Measurements from ENCODE around the gene ALPP.
"Not testable (repeated sequence)": the region's sequence is repeated elsewhere in the genome, so short reads cannot be mapped to it uniquely, and the experiment has no call there.

The ALPP gene

DNA sequence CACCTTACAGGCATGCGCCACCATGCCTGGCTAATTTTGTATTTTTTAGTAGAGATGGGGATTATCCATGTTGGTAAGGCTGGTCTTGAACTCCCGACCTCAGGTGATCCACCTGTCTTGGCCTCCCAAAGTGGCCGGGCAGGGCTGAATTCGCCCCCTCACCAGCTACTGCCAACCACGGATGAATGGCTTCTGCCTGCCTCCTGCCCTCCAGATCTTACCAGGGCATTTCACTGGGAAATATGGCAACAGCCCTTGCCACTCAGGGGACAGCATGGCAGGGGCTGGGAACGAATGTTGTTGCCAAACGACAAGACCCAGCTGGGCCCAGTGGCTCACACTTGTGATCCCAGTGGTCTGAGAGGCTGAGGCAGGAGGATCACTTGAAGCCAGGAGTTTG, 1.8 kb upstream of the ALPP start:
- Histone ChIP-seq H3K4me1 (ENCODE audit: control insufficient read depth, low read length) (peaks cover 3% of the 10 kb centered on the region), H3K36me3 (ENCODE audit: control insufficient read depth, low read length) (no peaks in the 10 kb centered on the region), H3K27ac (ENCODE audit: low read depth, low read length) (no peak overlapping the region), H3K9me2 (replicated peaks; ENCODE audit: control insufficient read depth, low read length) (no peaks in the 10 kb centered on the region), H3K79me2 (ENCODE audit: control insufficient read depth, low read length) (no peaks in the 10 kb centered on the region), H3K27me3 (ENCODE audit: control insufficient read depth, low read length) (peaks cover 2% of the 10 kb centered on the region; the same call in 1 of the 2 replicates), H3K4me3 (ENCODE audit: low read length) (no peak overlapping the region), H3F3A (ENCODE audit: control insufficient read depth, insufficient read depth) (no peaks in the 10 kb centered on the region), H4K20me1 (ENCODE audit: control insufficient read depth, insufficient read depth, low read depth, low read length) (no peaks in the 10 kb centered on the region), H3K9me3 (ENCODE audit: control insufficient read depth, insufficient read depth, low read length) (no peaks in the 10 kb centered on the region), H3K4me2 (ENCODE audit: low read length) (no peak overlapping the region)
- no peak for TF ChIP-seq EZH2phosphoT487 (IDR thresholded peaks at IDR 0.05; ENCODE audit: borderline replicate concordance, low read length)
- TF ChIP-seq, protein P1, sequence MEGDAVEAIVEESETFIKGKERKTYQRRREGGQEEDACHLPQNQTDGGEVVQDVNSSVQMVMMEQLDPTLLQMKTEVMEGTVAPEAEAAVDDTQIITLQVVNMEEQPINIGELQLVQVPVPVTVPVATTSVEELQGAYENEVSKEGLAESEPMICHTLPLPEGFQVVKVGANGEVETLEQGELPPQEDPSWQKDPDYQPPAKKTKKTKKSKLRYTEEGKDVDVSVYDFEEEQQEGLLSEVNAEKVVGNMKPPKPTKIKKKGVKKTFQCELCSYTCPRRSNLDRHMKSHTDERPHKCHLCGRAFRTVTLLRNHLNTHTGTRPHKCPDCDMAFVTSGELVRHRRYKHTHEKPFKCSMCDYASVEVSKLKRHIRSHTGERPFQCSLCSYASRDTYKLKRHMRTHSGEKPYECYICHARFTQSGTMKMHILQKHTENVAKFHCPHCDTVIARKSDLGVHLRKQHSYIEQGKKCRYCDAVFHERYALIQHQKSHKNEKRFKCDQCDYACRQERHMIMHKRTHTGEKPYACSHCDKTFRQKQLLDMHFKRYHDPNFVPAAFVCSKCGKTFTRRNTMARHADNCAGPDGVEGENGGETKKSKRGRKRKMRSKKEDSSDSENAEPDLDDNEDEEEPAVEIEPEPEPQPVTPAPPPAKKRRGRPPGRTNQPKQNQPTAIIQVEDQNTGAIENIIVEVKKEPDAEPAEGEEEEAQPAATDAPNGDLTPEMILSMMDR (IDR thresholded peaks at IDR 0.05; ENCODE audit: low read depth, low read length, poor library complexity, severe bottlenecking), result no peak

GRCh38 chr2:232377319-232377718, 1.2 kb upstream of the ALPP start:
- Histone ChIP-seq H4K20me1 (ENCODE audit: control insufficient read depth, insufficient read depth, low read depth, low read length) (no peaks in the 10 kb centered on the region), H3F3A (ENCODE audit: control insufficient read depth, insufficient read depth) (no peaks in the 10 kb centered on the region), H3K4me3 (ENCODE audit: low read length) (no peak overlapping the region), H3K4me1 (ENCODE audit: control insufficient read depth, low read length) (no peaks in the 10 kb centered on the region), H3K79me2 (ENCODE audit: control insufficient read depth, low read length) (no peaks in the 10 kb centered on the region), H3K27me3 (ENCODE audit: control insufficient read depth, low read length) (peaks cover 2% of the 10 kb centered on the region; the same call in 1 of the 2 replicates), H3K9me2 (replicated peaks; ENCODE audit: control insufficient read depth, low read length) (no peaks in the 10 kb centered on the region), H3K36me3 (ENCODE audit: control insufficient read depth, low read length) (no peaks in the 10 kb centered on the region), H3K27ac (ENCODE audit: low read depth, low read length) (no peak overlapping the region), H3K4me2 (ENCODE audit: low read length) (no peak overlapping the region), H3K9me3 (ENCODE audit: control insufficient read depth, insufficient read depth, low read length) (no peaks in the 10 kb centered on the region)
- TF ChIP-seq EZH2phosphoT487 (IDR thresholded peaks at IDR 0.05; ENCODE audit: borderline replicate concordance, low read length), result no peak
- TF ChIP-seq, protein P1 (IDR thresholded peaks at IDR 0.05; ENCODE audit: low read depth, low read length, poor library complexity, severe bottlenecking), result no peak

DNA sequence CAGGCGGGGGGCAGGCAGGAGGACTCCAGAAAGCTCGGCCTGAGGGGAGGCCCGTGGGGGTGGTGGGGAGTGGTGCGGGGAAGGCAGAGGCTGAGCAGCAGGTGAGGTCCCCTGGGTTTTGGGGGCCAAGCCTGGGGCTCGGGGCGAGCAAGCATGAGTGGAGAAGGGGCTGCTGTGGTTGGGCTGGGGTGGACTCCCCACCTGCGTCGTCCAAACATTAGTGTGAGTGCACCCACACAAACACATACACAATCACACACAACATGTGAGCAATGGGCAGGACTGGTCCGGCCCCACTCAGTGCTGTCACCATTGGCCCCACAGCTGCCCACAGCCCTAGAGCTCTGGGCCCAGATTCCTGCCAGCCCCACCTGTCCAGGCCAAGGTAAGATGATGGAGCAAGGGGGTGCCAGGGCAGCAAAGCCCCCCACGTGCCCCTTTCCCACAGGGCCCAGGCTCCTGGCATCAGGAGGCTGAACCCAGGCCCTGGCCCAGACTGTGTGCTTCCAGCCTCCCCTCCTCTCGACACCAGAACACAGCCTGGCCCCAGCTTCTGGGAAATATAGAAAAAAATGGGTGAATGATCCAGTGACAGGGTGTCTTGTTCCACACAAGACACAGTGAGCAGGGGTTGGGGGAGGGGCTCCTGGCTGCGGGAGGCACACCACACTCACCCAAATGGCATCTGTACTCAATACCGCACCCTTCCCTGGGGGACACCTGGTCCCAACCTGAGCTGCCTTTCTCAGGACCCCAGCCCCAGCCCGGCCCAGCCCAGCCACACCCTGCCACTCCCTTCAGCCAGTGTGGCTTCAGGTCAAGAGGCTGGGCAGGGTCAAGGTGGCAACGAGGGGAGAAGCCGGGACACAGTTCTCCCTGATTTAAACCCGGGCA, 463 bp upstream of the ALPP start:
- Histone ChIP-seq H3K4me2 (ENCODE audit: low read length) (no peak overlapping the region), H3K4me1 (ENCODE audit: control insufficient read depth, low read length) (no peaks in the 10 kb centered on the region), H3K27ac (ENCODE audit: low read depth, low read length) (no peak overlapping the region), H4K20me1 (ENCODE audit: control insufficient read depth, insufficient read depth, low read depth, low read length) (no peaks in the 10 kb centered on the region), H3K9me2 (replicated peaks; ENCODE audit: control insufficient read depth, low read length) (no peaks in the 10 kb centered on the region), H3K4me3 (ENCODE audit: low read length) (no peak overlapping the region), H3K9me3 (ENCODE audit: control insufficient read depth, insufficient read depth, low read length) (no peaks in the 10 kb centered on the region), H3F3A (ENCODE audit: control insufficient read depth, insufficient read depth) (no peaks in the 10 kb centered on the region), H3K27me3 (ENCODE audit: control insufficient read depth, low read length) (peaks cover 2% of the 10 kb centered on the region; the same call in 1 of the 2 replicates), H3K79me2 (ENCODE audit: control insufficient read depth, low read length) (no peaks in the 10 kb centered on the region), H3K36me3 (ENCODE audit: control insufficient read depth, low read length) (no peaks in the 10 kb centered on the region)
- no peak for TF ChIP-seq EZH2phosphoT487 (IDR thresholded peaks at IDR 0.05; ENCODE audit: borderline replicate concordance, low read length)
- TF ChIP-seq, protein P1 (IDR thresholded peaks at IDR 0.05; ENCODE audit: low read depth, low read length, poor library complexity, severe bottlenecking), result no peak

DNA sequence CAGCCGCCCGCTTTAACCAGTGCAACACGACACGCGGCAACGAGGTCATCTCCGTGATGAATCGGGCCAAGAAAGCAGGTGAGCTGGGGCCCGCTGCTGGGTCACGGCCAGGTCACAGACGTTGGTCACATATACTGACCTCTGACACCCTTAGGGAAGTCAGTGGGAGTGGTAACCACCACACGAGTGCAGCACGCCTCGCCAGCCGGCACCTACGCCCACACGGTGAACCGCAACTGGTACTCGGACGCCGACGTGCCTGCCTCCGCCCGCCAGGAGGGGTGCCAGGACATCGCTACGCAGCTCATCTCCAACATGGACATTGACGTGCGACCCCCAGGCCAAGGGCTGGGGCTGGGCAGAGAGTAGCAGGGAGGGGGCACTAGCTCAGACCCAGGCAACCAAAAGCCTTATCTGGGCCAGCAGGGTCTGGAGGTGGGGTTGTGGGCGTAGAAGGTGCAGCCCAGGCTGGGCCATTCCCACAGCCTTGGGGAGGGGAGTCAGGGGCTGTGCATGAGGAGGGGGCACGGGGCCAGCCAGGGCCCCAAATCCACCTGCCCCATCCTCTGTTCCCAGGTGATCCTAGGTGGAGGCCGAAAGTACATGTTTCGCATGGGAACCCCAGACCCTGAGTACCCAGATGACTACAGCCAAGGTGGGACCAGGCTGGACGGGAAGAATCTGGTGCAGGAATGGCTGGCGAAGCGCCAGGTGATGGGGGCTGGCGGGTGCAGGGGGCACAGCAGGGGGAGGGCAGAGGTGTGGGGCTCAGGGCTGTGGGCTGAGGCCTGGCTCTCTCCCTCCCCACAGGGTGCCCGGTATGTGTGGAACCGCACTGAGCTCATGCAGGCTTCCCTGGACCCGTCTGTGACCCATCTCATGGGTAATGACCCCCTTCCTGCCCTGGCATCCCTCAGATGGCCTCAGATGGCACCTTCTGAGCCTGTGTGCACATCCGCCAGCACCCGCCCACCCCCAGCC, 1.3 kb downstream of the ALPP start:
- not testable (repeated sequence) for H3K27ac ChIP-seq (ENCODE audit: low read depth, low read length); H3K4me3 ChIP-seq (ENCODE audit: low read length)

GRCh38 chr2:232381204-232382031, 2.9 kb downstream of the ALPP start:
- H3K4me2 ChIP-seq (ENCODE audit: low read length); H3K36me3 ChIP-seq (ENCODE audit: control insufficient read depth, low read length); H3K9me2 ChIP-seq (replicated peaks; ENCODE audit: control insufficient read depth, low read length); H3F3A ChIP-seq (ENCODE audit: control insufficient read depth, insufficient read depth); H4K20me1 ChIP-seq (ENCODE audit: control insufficient read depth, insufficient read depth, low read depth, low read length); H3K27me3 ChIP-seq (ENCODE audit: control insufficient read depth, low read length); H3K4me3 ChIP-seq (ENCODE audit: low read length); H3K79me2 ChIP-seq (ENCODE audit: control insufficient read depth, low read length); H3K9me3 ChIP-seq (ENCODE audit: control insufficient read depth, insufficient read depth, low read length); H3K27ac ChIP-seq (ENCODE audit: low read depth, low read length): not testable (repeated sequence)
- H3K4me1 ChIP-seq (ENCODE audit: control insufficient read depth, low read length), result peaks cover 17% of the 10 kb centered on the region

More for the DNA sequence above, 1.3 kb downstream of the ALPP start:
- H4K20me1 ChIP-seq (ENCODE audit: control insufficient read depth, insufficient read depth, low read depth, low read length); H3K27me3 ChIP-seq (ENCODE audit: control insufficient read depth, low read length); H3K79me2 ChIP-seq (ENCODE audit: control insufficient read depth, low read length); H3K4me1 ChIP-seq (ENCODE audit: control insufficient read depth, low read length); H3K36me3 ChIP-seq (ENCODE audit: control insufficient read depth, low read length); H3F3A ChIP-seq (ENCODE audit: control insufficient read depth, insufficient read depth); H3K9me3 ChIP-seq (ENCODE audit: control insufficient read depth, insufficient read depth, low read length); H3K4me2 ChIP-seq (ENCODE audit: low read length); H3K9me2 ChIP-seq (replicated peaks; ENCODE audit: control insufficient read depth, low read length): not testable (repeated sequence)

Measured in DOHH2 (cell line).